GM18498 (cell line): ENCODE results near the gene SPATA6.
"Not testable (repeated sequence)": the region's sequence is repeated elsewhere in the genome, so short reads cannot be mapped to it uniquely, and the experiment has no call there.

Experiments
- ATAC-seq: cut with Tn5 transposase; IDR thresholded peaks from one replicate; pipeline ENCODE4 v1.9.1; 2021; ENCODE audit warnings: mild to moderate bottlenecking, moderate library complexity; ENCODE audit not compliant: unreplicated experiment

Gene SPATA6

DNA sequence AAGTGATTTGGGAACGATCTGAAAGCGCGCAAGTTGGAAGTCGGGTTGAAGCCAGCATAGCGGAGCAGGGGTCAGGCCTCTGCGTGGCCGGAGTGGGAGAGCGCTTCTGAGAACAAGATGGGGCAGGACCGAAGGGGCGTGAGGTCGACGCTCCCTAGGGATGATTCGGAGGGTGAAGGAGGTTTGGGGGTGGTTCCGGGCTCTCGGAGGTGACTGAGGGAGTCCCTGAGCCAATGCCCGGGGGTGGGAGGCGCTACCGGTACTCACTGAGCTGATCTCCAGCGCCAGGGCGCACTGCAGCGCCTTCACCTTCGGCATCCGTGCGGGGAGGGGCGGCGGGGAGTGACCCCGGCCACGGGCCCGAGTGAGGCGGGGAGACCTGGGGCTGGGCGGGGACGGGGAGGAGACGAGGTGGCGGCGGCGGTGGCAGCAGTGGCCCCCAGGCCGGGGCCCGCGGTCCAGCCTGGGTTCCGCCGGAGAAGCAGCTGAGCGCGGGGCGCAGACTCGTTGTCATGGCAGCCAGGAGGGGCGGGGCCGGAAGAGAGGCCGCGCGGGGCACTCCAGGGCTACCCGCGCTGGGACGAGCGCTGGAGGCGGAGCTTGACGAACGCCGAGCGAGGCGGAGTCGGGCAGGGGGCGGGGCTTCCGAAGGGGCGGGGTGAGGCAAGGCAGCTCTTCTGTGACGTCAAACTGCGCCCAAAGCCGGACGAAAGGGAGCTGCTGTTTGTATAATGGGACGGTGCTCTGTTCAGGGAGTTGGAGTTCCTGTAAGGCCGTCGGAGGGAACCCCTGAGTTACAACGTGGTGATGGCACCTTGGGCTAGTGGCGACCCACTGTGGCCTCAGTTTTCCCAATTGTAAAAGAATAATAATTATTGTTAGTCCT lies at the start of gene SPATA6:
SPATA6 (minus strand) TSS at position 514 of the 886 bp plus-strand sequence; CDS start at position 318, 196 bp downstream.
- peak; percentile 99 for ATAC-seq

DNA sequence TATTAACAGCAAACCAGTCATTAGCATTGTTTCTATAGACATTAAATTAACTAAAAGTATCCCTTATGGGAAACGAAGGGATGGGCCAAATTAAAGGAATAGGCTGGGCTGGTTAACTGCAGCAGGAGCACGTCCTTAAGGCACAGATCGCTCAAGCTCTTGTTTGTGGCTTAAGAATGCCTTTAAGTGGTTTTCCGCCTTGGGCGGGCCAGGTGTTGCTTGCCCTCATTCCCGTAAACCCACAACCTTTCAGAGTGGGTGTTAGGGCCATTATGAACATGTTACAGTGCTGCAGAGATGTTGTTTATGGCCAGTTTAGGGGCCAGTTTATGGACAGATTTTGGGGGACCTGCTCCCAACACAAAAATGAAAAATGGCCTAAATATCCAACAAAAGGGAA lies 47.9 kb upstream of the SPATA6 start:
- not testable (repeated sequence) for ATAC-seq

DNA sequence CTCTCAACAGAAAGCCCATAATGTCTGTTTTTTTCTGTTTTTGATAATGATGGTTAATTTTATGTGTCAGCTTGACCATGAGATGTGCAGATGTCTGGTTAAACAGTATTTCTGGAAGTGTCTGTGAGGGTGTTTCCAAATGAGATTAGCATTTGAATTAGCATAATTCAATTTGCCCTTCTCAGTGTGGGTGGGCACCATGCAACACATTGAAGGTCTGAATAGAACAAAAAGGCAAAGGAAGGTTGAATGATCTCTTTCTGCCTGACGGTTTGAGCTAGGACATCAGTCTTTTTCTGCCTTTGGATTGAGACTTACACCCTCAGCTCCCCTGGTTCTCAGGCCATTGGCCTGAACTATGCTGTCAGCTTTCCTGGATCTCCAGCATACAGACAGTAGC lies 34.9 kb upstream of the SPATA6 start:
- no peak for ATAC-seq

DNA sequence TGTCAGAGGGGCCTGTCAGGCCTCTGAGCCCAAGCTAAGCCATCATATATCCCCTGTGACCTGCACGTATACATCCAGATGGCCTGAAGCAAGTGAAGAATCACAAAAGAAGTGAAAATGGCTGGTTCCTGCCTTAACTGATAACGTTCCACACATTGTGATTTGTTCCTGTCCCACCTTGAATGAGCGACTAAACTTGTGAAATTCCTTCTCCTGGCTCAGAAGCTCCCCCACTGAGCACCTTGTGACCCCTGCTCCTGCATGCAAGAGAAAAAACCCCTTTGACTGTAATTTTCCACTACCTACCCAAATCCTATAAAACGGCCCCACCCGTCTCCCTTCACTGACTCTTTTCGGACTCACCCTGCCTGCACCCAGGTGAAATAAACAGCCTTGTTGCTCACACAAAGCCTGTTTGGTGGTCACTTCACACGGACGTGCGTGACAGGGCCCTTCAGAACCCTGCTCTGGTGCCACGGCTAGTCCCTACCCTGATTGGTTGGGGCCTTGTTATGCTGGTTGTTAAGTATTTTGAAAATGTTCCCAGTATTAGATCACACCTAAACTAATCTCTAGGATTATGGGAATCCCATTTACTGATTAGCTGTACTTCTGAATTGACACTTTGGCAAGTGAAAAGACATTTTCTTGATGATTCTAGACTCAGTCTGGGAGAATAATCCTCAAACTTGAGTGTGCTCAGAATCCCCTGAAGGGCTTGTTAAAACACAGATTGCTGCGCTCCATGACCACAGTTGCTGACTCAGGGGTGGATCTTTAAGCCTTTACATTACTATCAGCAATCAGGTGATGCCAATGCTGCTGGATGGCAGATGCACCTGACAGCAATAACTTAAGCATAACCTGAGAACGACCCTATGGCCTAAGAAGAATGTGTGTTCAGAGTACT lies 28.8 kb upstream of the SPATA6 start:
- no peak for ATAC-seq

DNA sequence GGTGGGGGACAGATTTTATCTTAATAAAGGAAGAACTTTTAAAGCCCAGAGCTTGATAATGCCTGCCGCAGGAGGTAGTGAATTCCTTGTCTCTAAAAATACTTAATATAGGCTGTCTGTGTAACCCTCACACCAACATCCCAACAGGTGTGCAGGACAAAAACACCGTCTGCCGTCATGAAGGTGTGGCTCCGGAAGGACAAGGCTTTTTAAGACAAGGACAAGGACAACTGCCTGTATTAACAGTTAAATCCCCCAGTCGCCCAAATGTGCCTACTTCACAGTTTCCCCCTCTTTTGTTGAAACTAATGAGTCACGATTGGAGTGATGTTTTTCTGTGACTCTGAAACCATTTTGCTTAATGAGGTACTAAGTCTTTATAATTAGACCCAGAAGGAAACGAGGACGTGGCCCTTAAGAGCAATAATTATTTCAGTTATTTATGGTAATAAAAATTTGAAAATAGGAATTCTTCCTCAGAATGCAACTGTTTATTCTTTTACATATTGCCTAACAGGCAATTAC lies 27.3 kb upstream of the SPATA6 start:
- ATAC-seq = no peak

DNA sequence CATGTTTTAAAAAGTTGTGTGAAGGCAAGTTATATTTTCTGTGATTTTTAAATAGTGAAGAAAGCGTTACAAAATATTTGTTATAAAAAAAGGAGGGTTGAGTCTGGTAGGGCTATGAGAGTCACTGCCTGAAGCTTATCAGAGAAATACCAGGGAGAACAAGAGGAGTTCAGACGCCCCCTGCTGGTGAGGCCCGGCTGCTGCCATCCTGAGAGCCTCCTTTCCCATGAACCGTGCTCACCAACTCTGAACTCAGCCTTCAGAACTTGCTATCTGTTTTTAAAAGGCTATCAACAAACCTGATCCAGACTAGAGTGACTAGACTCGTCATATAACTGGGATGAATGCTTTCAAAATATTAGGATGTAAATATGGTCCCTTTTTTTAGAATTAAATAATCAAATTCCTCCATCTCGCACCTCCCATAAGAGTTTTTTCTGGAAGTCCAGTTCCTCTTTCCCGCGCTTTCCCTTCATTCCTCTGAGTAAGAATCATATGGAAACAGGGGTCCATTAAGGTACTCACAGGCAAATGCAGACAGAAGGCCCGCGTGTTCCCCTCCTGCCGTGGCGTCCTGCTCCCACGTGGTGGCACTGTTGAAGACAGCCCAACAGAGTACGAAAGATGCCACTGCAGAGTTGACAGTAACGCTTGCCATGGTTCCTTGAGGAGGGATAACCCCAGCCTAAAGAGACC lies 26.2 kb upstream of the SPATA6 start:
- peak; percentile 90 for ATAC-seq

DNA sequence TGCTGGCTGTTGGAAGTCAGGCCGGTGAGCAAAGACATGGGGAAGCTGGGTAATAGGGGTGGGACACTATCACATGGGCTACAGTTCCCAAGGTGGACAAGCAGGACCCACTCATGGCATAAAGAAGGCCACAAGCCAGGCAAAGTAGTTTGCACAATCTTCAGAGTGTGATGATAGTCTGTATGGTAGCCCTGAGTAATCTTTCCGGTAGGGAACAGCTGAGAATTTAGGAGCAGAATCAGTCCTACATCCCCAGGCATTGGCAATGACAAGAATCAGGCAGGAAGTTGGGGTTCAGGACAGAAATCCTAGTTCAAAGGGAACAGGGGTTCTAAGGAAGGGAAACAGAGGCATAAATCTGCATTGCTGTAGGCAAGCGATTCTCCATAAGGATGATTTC lies 23.9 kb upstream of the SPATA6 start:
- ATAC-seq = no peak

DNA sequence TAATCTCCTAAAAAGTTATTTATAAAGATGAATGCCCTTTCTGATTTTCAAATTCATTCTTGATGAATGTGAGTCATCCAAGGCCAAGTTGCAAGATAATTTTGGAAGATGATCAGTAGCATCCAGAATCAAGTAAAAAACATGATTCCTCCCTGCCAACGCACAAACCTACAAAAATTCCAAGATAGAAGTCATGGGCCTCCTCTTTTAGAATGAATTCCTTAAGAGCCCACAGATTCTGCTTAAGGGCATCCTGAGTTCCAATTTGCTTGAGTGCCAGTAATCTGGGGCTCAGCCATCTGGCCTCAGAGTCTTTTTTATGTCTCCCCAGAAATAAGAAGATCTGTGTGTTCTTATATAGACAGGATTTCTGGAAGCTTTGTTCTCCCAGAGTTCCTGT lies 23.2 kb upstream of the SPATA6 start:
- no peak for ATAC-seq

DNA sequence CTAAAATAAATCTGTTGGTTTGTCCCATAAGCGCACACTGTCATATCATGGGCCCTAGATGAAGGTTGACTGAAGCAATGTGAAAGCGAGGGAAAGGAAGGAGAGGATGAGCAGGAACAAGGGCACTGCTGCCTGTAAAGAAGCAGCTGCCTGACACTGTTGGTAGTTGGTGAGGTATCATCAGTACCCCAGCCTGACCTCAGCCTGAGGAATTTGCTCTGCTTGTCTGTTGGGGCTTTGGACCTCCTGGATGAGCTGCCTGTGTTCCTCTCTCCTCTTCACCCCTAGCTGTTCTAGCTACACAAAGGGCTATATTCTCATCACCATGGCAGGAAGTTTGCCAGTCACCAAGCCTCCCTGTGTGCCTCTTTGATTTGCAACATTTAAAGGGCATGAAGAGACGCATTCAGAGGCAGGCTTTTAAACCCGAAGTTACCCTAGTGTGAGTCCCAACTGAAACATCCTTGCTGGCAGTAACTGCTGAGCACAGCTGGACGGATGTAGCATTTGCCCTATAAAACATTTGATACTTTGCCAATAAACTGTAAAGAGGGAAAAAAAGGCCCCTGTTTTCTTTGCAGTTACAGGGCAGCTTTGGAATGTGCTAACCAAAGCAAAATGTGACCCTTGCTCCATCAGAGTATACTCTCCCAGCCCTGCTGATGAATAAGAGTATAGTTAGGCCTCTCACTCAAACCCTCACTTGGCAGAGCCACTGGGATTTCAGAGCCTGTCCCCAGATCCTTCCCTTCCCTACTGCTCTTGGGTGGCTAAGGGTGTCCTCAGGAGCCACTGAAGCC lies 22.2 kb upstream of the SPATA6 start:
- no peak for ATAC-seq

DNA sequence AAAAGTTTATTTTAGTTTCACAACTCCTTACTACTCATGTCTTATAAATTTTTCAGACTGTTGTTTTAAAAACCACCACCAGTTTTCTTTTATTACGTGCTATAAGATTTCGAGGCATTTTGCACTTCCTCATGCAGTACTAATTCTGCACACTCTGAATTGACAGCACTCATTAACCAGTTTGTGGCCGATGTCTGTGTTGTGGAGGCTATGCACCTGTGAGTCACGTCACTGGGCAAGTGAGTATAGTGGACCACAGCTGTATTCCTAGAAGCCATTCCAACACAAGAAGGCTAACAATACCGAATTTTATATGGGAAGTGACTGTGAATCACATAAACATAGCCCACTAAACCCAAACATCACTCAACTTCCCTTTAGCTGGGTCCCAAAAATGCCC lies 21.0 kb upstream of the SPATA6 start:
- ATAC-seq = no peak

DNA sequence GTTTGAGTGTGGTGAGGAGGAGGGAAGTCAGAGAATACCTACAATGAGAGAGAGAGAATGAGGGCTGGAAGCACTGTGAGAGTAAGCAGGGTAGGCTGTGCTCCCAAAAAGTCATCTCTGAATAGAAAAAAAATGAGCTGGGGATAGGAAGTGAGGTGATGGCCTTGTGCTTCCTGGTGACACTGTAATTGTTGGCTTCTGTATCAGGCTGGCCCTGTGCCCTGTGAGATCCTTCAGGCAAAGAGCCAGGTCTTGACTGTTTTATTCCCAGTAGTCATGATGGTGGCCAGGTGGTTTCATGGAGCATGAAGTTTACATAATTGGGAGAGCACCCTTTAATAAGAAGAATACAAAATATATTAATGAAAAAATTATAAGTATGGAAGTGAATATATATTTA lies 20.4 kb upstream of the SPATA6 start:
- ATAC-seq = no peak

DNA sequence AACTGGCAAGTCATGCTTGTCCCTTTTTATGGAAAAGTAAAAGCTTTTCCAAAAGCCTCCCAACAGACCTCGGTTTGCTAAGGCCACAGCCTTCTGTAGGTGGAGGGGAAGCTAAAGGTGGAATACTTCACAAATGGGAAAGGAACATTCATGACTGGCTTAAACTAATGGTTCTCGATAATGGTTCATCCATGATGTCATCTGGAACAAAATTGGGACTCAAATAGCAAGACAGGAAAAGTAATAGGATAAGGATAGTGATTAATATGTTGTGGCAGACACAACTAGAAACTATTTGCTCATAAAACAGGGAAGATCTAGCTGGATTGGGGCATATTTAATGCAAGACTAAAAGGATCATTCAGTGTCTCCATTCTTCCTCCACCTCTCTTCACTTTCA lies 16.7 kb upstream of the SPATA6 start:
- no peak for ATAC-seq

DNA sequence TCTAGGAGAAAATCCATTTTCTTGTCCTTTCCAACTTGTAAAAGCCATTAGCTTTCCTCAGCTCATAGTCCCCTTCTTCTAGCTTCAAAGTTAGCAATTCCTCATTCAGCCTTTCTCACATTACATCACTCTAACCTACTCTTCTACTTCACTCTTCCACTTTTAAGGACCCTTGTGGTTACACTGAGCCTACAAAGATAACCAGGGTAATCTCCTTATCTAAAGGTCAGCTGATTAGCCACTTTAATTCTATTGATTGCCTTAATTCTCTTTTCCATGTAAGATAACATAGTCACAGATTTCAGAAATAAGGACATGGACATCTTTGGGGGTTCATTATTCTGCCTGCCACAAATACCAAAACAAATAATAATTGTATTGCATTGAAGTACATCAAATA lies 8.5 kb upstream of the SPATA6 start:
- ATAC-seq = no peak

DNA sequence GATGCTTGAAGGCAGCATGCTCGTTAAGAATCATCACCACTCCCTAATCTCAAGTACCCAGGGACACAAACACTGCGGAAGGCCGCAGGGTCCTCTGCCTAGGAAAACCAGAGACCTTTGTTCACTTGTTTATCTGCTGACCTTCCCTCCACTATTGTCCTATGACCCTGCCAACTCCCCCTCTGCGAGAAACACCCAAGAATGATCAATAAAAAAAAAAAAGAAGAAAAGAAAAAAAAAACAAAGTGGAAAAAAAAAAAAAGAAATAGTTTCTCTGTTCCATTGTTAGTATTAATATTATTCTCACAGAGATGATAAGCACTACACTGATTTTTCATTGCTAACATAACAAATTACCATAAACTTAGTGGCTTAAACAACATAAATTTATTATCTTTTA lies 8.0 kb upstream of the SPATA6 start:
- ATAC-seq = not testable (repeated sequence)

DNA sequence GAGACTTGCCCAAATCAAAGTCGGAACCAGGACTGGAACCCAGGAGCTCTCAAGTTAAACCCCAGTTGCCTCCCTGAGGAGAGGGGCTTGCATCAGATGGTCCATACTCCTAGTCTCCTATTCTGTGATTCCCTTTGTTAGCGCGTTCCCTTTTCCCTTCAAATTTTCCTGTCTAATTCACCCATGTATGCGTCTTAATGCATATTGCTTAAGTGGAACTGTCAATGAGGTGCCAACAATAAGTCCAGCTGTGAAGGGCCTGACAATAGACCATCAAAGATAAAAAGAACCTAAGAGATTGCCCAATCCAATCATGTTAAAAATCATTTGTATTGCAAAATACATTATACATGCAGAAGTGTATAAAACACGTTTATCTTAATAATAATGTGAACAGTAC lies 634 bp upstream of the SPATA6 start:
- no peak for ATAC-seq

DNA sequence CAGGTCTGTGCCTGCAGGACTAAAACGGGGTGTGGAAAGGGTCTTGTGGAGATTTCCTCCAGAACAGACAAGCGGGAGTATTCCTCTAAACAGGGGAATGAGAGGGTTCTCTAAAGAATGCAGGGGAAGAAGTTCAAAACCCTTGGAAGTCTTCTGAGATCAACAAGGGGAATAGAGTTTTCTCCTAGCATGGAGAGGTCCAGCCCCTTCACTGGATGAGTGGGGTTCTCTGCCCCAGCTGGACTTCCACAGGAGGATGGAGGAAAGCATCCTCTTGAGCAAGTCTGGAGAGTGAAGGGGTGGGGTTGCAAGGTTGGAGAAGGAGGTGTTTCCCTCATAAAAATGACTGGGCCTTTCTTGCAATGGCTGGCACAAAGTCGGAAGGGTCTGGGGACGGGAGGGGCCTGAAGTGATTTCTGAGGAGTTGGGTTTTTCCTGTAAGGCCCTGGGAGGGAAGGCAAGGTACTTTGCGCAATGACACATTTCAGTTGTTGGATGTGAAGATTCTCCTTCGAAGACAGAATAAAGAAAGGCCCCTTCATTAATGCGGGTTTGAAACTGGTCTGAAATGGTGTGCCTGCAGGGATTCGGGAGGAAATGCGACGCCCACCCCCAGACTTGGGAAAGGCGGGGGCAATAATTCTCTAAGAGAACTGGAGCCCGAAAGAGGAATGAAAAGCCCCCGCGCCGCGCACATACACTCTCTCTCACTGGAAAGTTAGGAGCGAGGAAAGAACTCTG lies 884 bp downstream of the SPATA6 start:
- ATAC-seq = no peak

DNA sequence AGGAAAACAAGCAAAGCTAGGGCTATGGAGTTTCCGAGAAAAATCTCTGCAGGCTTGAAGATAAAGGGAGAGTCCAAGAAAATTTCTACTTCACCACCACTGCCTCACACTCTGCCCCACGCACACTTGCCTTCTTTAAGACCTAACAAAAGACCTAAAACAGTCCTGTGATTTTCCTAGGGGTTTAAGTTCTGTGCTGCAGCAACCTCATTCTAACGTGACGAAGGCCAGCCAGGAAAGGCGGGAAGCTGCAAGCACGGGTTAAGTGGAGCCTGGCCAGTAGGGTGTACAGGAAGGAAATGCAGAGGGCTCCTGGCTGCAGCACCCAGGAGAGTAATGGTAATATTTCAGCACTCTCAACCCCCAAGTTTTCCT lies 1.5 kb downstream of the SPATA6 start:
- no peak for ATAC-seq

DNA sequence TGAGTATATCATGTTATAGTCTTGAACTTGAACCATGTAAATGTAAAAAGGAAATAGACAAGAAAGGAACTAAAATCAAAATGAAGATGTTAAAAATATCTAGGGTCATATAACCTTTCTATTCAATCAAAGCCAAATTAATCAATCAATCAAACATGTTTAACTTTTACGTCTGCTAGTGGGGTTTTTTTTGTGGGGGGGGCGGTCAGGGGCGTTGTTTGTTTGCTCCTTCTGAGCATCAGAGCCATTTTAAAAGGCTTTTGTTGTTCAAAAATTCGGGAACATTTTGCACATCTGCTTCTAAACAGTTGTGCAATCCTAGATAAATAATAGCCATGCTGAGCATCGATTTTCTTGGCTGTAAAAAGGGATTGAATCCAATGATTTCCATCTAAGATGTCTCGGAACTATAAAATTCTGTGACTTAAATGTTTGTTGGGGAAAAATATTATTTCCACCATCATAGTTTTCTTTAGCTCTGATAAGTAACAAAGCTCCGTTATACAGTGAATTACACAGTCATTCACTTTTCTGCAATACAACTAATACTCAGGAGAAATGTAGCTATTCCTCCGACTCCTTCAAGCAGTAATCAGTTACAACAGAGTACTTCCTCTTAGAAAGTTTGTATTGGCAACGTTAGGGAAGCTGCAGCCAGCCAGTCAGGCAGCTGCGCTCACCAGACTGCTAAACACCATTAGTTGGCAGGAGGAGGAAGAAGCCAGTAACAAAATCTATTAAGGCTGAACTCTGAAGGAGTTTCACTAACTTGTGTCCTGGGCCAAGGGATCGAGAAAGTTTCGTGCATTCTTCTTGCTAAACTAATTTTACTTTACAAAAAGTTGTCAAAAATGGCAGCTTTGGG lies 2.2 kb downstream of the SPATA6 start:
- ATAC-seq = no peak

DNA sequence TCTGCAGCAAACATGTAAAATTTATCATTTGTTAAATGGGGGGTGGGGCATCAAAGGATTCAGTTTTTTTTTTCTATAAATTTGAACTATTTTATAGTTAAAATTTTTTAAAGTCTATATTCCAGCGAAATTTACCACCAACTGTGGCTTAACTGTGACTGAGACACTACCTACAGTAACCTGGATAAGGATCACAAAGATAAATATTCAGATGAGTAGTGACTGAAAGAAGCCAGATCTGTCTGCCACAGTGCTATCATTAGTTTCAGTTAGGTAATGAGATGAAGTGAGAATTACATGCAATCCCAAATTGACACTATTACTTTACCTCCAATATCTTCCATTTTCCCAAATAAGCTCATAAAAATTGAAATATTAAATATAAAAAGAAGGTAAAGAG lies 5.4 kb downstream of the SPATA6 start:
- ATAC-seq = no peak
